ENCODE data around the gene GREB1L.

- TF ChIP-seq POLR2A (IDR thresholded peaks at IDR 0.05; ENCODE audit: low read depth, low read length) (no peak), PAX5 (IDR thresholded peaks at IDR 0.05; ENCODE audit: insufficient read depth, low read length, severe bottlenecking) (no peak), TAF1 (IDR thresholded peaks at IDR 0.05; ENCODE audit: low read depth, low read length) (no peak), SPI1 (IDR thresholded peaks at IDR 0.05; ENCODE audit: low read depth, low read length) (no peak), POLR2AphosphoS5 (IDR thresholded peaks at IDR 0.05; ENCODE audit: low read depth, low read length) (no peak)
Measured at GRCh38 chr18:21210784-21211183, 31.2 kb upstream of the GREB1L start.
